Aorta (tissue), 5 donors: Measurements from ENCODE around the gene CEP68. TPM values are rescaled to one million over a fixed set of nuclear protein-coding genes. Genes with fewer than 3 reads are reported as not detected.
"Not testable (repeated sequence)": the region's sequence is repeated elsewhere in the genome, so short reads cannot be mapped to it uniquely, and the experiment has no call there.

Experiments used
- ATAC-seq: fragments of 200-7000 bp; cut with Tn5 transposase; one replicate; pipeline ENCODE4 v1.9.1; 2022; ENCODE audit warnings: moderate library complexity; ENCODE audit not compliant: low FRiP score
- DNase-seq, 2 donors: peaks; one replicate each; pipeline ENCODE4 v3.0.0-alpha.2; 2020
- H3K27ac ChIP-seq, 2 donors: one replicate each; pipeline ENCODE4 v1.5.1; 2013; ENCODE audit warnings: low read length in 2 of 2, mild to moderate bottlenecking in 2 of 2, moderate library complexity in 2 of 2, control low read depth in 1 of 2, inconsistent platforms in 1 of 2, low read depth in 1 of 2
- H3K27me3 ChIP-seq, 2 donors: one replicate each; pipeline ENCODE4 v1.6.1; 2013; ENCODE audit warnings: control low read depth in 1 of 2, low read length in 1 of 2, mild to moderate bottlenecking in 1 of 2, moderate library complexity in 1 of 2; ENCODE audit not compliant: insufficient read depth in 2 of 2, control insufficient read depth in 1 of 2
- H3K36me3 ChIP-seq, 2 donors: one replicate each; pipeline ENCODE4 v1.6.1; 2013; ENCODE audit warnings: control low read depth in 1 of 2, low read length in 1 of 2, mild to moderate bottlenecking in 1 of 2; ENCODE audit not compliant: insufficient read depth in 2 of 2, control insufficient read depth in 1 of 2
- H3K4me1 ChIP-seq, 2 donors: one replicate each; pipeline ENCODE4 v1.6.1; 2013; ENCODE audit warnings: low read length in 2 of 2, control low read depth in 1 of 2, mild to moderate bottlenecking in 1 of 2, moderate library complexity in 1 of 2; ENCODE audit not compliant: insufficient read depth in 2 of 2, control insufficient read depth in 1 of 2
- H3K4me3 ChIP-seq, 2 donors: one replicate each; pipeline ENCODE4 v1.5.1; 2013; ENCODE audit warnings: low read length in 2 of 2, control low read depth in 1 of 2, mild to moderate bottlenecking in 1 of 2
- H3K9me3 ChIP-seq: one replicate; pipeline ENCODE4 v1.6.1; 2013; ENCODE audit warnings: mild to moderate bottlenecking, low read length; ENCODE audit not compliant: control insufficient read depth
- WGBS, 2 donors: extraction: QIAGEN DNeasy Blood & Tissue Kit; methylation state at CpG; one replicate each; pipeline ENCODE4 v1.1.7; 2013; 5-methylcytosine and 5-hydroxymethylcytosine counted together
- intact Hi-C, 2 donors: fragments of 100-400 bp; cut with DNase I; formaldehyde crosslinking; loops; one replicate each; pipeline versions ENCODE4 v1.14.2 to v1.15.0; 2022
- polyA plus RNA-seq, 2 donors: library from polyadenylated mRNA; stranded (reverse); fragments of 200-250 nt; gene quantifications; one replicate each; pipeline ENCODE4 v1.2.3, GENCODE V29; 2013
- total RNA-seq, 2 donors: library from RNA; stranded (reverse); fragmentation: NEBNext Ultra II Directional; extraction: Animal tissue kit (Norgen Biotek cat#: 25700); gene quantifications; one replicate each; pipeline ENCODE4 v1.2.1, GENCODE V29; 2021
- donor health status: healthy with polysubstance abuse.
- donor health status: Bipolar disorder and iron deficiency.
- donor health status: DM: no; HTN: no; CAD: no.
- donor health status: DM: no; HTN: no; CAD: no.
- donor health status: DM: yes; HTN: yes; CAD: no.

CEP68 gene
- total and polyA plus RNA-seq, 4 donors, result 3.5 to 31.0 (median 12.9) TPM

DNA sequence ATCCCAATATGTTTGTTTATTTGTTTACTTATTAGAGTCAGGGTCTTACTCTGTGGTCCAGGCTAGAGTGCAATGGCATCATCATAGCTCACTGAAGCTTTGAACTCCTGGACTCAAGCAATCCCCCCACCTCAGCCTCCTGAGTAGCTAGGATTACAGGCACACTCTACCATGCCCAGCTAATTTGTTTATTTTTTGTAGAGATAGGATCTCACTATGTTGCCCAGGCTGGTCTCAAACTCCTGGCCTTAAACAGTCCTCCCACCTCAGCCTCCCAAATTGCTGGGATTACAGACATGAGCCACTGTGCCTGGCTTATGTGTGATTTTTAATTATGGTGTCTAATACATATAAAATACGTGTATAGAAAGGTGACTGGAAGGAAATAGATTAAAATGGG, 36.0 kb upstream of the CEP68 start:
- H3K27me3 ChIP-seq, ATAC-seq, H3K9me3 ChIP-seq, intact Hi-C loops, H3K4me3 ChIP-seq, DNase-seq, H3K36me3 ChIP-seq, H3K4me1 ChIP-seq, H3K27ac ChIP-seq: not testable (repeated sequence)
- 80 to 84% methylated on average over 1 of the region's 1 CpG for WGBS, 2 donors

- Histone ChIP-seq H3K27me3 (no peaks in the 10 kb centered on the region), H3K4me3 (no peak overlapping the region), H3K27ac (no peak overlapping the region), H3K9me3 (no peaks in the 10 kb centered on the region), H3K4me1 (no peaks in the 10 kb centered on the region), H3K36me3 (peaks cover 0 to 6% of the 10 kb centered on the region in 2 donors)
- 87 to 89% methylated on average over 11 of the region's 11 CpGs for WGBS, 2 donors
- DNase-seq, result no peak
- ATAC-seq, result no peak
- intact Hi-C loops, result no loop called here
Observed at GRCh38 chr2:65020943-65021528, 35.2 kb upstream of the CEP68 start.

DNA sequence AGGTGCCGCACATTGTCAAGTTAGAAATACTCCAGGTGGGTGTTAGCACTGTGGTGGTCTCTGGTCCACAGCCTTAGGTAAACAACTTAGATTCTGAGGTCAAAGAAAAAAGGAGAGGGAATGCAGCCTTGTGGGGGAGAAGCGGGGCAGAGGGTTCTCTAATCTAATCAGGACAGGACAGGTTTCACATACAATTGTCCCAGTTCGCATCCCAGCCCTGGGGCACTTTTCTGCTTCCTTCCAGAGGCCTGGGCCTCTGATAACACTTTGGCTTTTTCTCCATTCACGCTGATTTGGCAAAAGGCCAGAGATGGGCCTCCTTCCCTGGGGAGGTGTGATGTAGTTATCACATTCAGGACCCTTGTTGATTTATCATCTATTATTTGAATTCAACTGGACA, 34.5 kb upstream of the CEP68 start:
- H3K36me3 ChIP-seq, result peaks cover 0 to 6% of the 10 kb centered on the region in 2 donors
- H3K9me3 ChIP-seq, result no peaks in the 10 kb centered on the region
- no peak overlapping the region for H3K4me3 ChIP-seq
- ATAC-seq (no peak), DNase-seq (no peak)
- intact Hi-C loops, result no loop called here
- no peaks in the 10 kb centered on the region for H3K27me3 ChIP-seq
- WGBS, 2 donors, result 75 to 76% methylated on average over 4 of the region's 4 CpGs
- H3K27ac ChIP-seq, result no peak overlapping the region
- H3K4me1 ChIP-seq, result no peaks in the 10 kb centered on the region

DNA sequence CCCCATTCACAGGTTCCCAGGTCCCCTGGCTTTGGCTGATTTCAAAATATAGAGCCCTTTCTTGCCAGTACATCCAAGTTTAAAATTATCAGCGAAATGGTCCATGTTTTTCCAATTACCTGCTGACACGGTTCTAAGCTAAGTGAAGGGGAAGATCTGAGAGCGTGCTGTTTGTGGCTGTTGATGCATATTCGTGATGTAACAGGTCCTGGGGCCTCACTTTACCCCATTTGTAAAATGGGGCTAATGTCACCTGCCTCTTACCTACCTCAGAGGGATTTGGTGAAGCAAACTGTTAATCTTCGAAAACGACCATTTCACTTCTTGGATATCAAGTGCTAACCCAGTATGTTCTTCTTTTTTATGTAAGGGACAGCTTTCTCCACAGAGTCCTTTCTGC, 34.0 kb upstream of the CEP68 start:
- intact Hi-C loops, result no loop called here
- H3K4me3 ChIP-seq, result no peak overlapping the region
- DNase-seq, result no peak
- ATAC-seq, result no peak
- WGBS, 2 donors, result 86 to 91% methylated on average over 6 of the region's 6 CpGs
- no peaks in the 10 kb centered on the region for H3K27me3 ChIP-seq
- H3K4me1 ChIP-seq, result no peaks in the 10 kb centered on the region
- H3K36me3 ChIP-seq, result peaks cover 0 to 6% of the 10 kb centered on the region in 2 donors
- no peak overlapping the region for H3K27ac ChIP-seq
- H3K9me3 ChIP-seq, result no peaks in the 10 kb centered on the region

GRCh38 chr2:65023742-65024141, 32.5 kb upstream of the CEP68 start:
- no peaks in the 10 kb centered on the region for H3K4me1 ChIP-seq
- intact Hi-C loops, result no loop called here
- H3K36me3 ChIP-seq, result peaks cover 0 to 6% of the 10 kb centered on the region in 2 donors

GRCh38 chr2:65024149-65024829, 31.9 kb upstream of the CEP68 start:
- ATAC-seq, result no peak
- intact Hi-C loops, result no loop called here
- no peaks in the 10 kb centered on the region for H3K4me1 ChIP-seq

More at GRCh38 chr2:65023742-65024141, 32.5 kb upstream of the CEP68 start:
- DNase-seq (no peak), ATAC-seq (no peak)
- Histone ChIP-seq H3K27ac (no peak overlapping the region), H3K9me3 (no peaks in the 10 kb centered on the region), H3K4me3 (no peak overlapping the region), H3K27me3 (no peaks in the 10 kb centered on the region)
- 86 to 89% methylated on average over 8 of the region's 8 CpGs for WGBS, 2 donors

DNA sequence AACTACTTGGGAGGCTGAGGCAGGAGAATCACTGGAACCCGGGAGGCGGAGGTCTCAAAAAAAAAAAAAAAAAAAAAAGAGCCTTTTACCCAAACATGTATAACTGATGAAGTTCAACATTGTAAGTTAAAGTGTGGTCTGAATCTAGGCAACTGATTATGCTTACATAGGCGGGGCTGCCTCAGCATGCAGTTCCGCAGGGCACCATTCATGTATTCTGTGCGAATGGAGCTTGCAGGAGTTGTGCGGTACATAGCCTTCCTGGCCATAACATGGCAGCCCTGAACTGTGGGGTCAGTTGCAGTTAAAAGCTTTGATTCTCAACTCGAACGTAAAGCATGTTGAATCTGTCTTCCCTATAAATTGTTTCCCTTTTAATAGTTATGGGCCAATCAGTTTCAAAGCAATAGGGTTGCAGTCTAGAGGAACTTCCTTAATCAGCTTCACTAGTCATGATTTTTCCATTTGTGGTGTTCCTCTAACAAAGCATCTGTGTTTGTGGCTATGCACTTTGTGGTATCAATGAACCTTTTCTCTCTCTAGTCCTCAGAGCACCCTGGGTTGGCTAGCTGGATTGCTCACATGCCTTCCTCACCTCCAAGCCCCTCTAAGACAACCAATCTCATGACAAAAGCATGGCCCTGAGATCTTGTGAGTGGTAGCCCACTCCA, 30.6 kb upstream of the CEP68 start:
- H3K9me3 ChIP-seq, result no peaks in the 10 kb centered on the region
- ATAC-seq (no peak), DNase-seq (no peak)
- H3K4me3 ChIP-seq, result no peak overlapping the region
- H3K27me3 ChIP-seq, result no peaks in the 10 kb centered on the region
- 92 to 95% methylated on average over 8 of the region's 8 CpGs for WGBS, 2 donors
- H3K36me3 ChIP-seq, result no peaks in the 10 kb centered on the region
- no peak overlapping the region for H3K27ac ChIP-seq
- H3K4me1 ChIP-seq, result no peaks in the 10 kb centered on the region
- intact Hi-C loops, result no loop called here

More at GRCh38 chr2:65024149-65024829, 31.9 kb upstream of the CEP68 start:
- H3K27me3 ChIP-seq, result no peaks in the 10 kb centered on the region
- no peak overlapping the region for H3K4me3 ChIP-seq
- no peak for DNase-seq
- no peaks in the 10 kb centered on the region for H3K9me3 ChIP-seq
- H3K27ac ChIP-seq, result no peak overlapping the region
- WGBS, 2 donors, result 86 to 87% methylated on average over 7 of the region's 7 CpGs
- peaks cover 0 to 3% of the 10 kb centered on the region in 2 donors for H3K36me3 ChIP-seq

DNA sequence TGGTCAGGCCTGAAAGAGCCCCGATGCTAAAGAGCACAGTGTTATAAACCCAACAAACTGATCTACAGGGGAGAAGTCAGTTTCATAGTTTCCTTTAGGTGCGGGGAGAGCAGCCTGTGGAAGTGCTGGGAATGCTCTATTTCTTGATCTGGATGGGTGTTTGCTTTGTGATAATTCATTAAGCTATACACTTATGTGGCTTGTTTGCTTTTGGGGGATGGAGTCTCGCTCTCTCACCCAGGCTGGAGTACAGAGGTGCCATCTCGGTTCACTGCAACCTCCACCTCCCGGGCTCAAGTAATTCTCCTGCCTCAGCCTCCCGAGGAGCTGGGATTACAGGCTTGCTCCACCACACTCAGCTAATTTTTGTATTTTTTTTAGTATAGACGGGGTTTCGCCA, 30.1 kb upstream of the CEP68 start:
- intact Hi-C loops, result no loop called here
- DNase-seq (no peak), ATAC-seq (no peak)

More for the DNA sequence above, 30.1 kb upstream of the CEP68 start:
- Histone ChIP-seq H3K36me3 (no peaks in the 10 kb centered on the region), H3K27ac (no peak overlapping the region), H3K9me3 (no peaks in the 10 kb centered on the region), H3K4me1 (no peaks in the 10 kb centered on the region), H3K27me3 (no peaks in the 10 kb centered on the region), H3K4me3 (no peak overlapping the region)
- 97 to 98% methylated on average over 8 of the region's 8 CpGs for WGBS, 2 donors
